ENCODE data around the gene TSPAN11. TPM values are rescaled to one million over a fixed set of nuclear protein-coding genes. Genes with fewer than 3 reads are reported as not detected.

Gene TSPAN11
- total and polyA plus RNA-seq, 2 of the 8 experiments (the other 6 are each of a cell fraction or from before 2014, with no cell fraction given) = 3.9 to 8.2 TPM

- no peak for TF ChIP-seq CHD7 (IDR thresholded peaks at IDR 0.05; ENCODE audit: insufficient replicate concordance, low read length)
Observed at GRCh38 chr12:31021809-31022494, 95.4 kb downstream of the TSPAN11 start (continued).

Data from H1 (cell line).